KMS-11 (cell line): ENCODE results near the gene ZNF778.

Source experiments
- H2AFZ ChIP-seq: fragments of 200-600 bp; sonication (generic); 2 replicates; pipeline ENCODE4 v1.6.1; 2016; ENCODE audit warnings: antibody characterized with exemption, mixed run types, low read depth
- H3K27ac ChIP-seq: fragments of 200-600 bp; sonication (generic); 2 replicates; pipeline ENCODE4 v1.6.1; 2016; ENCODE audit warnings: mild to moderate bottlenecking, mixed run types
- H3K27me3 ChIP-seq: fragments of 200-600 bp; sonication (generic); 2 replicates; pipeline ENCODE4 v1.6.1; 2017; ENCODE audit warnings: mild to moderate bottlenecking, low read depth, mixed run types, moderate library complexity; ENCODE audit not compliant: insufficient read depth
- H3K36me3 ChIP-seq: fragments of 200-600 bp; sonication (generic); 2 replicates; pipeline ENCODE4 v1.6.1; 2017; ENCODE audit warnings: mild to moderate bottlenecking, mixed run types; ENCODE audit not compliant: insufficient read depth
- H3K4me1 ChIP-seq: fragments of 200-600 bp; sonication (generic); 2 replicates; pipeline ENCODE4 v1.6.1; 2016; ENCODE audit warnings: mild to moderate bottlenecking, low read depth, mixed run types; ENCODE audit not compliant: poor library complexity, severe bottlenecking
- H3K4me2 ChIP-seq: fragments of 200-600 bp; sonication (generic); 2 replicates; pipeline ENCODE4 v1.7.0; 2016; ENCODE audit warnings: mild to moderate bottlenecking, mixed run types
- H3K4me3 ChIP-seq: fragments of 200-600 bp; sonication (generic); IDR thresholded peaks from 2 replicates; pipeline ENCODE4 v1.6.1; 2017; ENCODE audit warnings: low read depth, low read length, mixed read lengths; ENCODE audit not compliant: insufficient read depth
- H3K79me2 ChIP-seq: fragments of 200-600 bp; sonication (generic); 2 replicates; pipeline ENCODE4 v1.6.1; 2016; ENCODE audit warnings: low read depth, mixed run types; ENCODE audit not compliant: insufficient read depth
- H3K9ac ChIP-seq: fragments of 200-600 bp; sonication (generic); 2 replicates; pipeline ENCODE4 v1.6.1; 2016; ENCODE audit warnings: mild to moderate bottlenecking, mixed run types
- H4K20me1 ChIP-seq: fragments of 200-600 bp; sonication (generic); 2 replicates; pipeline ENCODE4 v1.6.1; 2016; ENCODE audit warnings: mild to moderate bottlenecking, mixed run types; ENCODE audit not compliant: insufficient read depth
- TF ChIP-seq, protein P1 (sequence below): fragments of 200-600 bp; sonication (generic); conservative IDR thresholded peaks from 2 replicates; pipeline ENCODE4 v1.6.1; 2017; ENCODE audit warnings: low read depth, mild to moderate bottlenecking, antibody characterized with exemption, low read length, moderate library complexity, mixed read lengths

Gene ZNF778

DNA sequence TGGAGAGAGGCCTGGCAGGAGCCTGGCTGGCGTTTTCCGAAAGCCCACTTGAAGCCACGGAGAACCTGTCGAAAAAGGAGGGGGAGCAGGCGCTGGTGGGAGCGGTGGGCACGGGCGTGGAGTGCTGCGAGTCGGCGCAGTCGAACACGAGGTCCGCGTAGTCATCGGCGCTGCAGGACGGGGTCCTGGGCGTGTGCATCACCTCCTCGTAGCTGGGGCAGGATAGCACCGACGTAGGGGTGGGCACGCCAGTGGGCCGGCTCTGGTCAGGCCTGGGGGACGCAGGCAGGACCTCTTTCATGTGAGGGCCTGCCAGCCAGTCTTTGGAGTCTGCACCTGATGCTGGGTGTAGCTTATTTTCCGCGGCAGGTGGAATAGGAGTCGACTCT is 63.7 kb downstream of the ZNF778 start:
- H3K36me3 ChIP-seq, result peaks cover 2% of the 10 kb centered on the region; the same call in 1 of the 2 replicates
- no peaks in the 10 kb centered on the region for H3K79me2 ChIP-seq
- H3K27me3 ChIP-seq, result no peaks in the 10 kb centered on the region
- no peak overlapping the region for H3K9ac ChIP-seq
- H3K27ac ChIP-seq, result no peak overlapping the region
- H3K4me1 ChIP-seq, result no peaks in the 10 kb centered on the region
- H2AFZ ChIP-seq, result no peak overlapping the region
- TF ChIP-seq, protein P1, sequence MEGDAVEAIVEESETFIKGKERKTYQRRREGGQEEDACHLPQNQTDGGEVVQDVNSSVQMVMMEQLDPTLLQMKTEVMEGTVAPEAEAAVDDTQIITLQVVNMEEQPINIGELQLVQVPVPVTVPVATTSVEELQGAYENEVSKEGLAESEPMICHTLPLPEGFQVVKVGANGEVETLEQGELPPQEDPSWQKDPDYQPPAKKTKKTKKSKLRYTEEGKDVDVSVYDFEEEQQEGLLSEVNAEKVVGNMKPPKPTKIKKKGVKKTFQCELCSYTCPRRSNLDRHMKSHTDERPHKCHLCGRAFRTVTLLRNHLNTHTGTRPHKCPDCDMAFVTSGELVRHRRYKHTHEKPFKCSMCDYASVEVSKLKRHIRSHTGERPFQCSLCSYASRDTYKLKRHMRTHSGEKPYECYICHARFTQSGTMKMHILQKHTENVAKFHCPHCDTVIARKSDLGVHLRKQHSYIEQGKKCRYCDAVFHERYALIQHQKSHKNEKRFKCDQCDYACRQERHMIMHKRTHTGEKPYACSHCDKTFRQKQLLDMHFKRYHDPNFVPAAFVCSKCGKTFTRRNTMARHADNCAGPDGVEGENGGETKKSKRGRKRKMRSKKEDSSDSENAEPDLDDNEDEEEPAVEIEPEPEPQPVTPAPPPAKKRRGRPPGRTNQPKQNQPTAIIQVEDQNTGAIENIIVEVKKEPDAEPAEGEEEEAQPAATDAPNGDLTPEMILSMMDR, result no peak
- no peaks in the 10 kb centered on the region for H4K20me1 ChIP-seq
- H3K4me2 ChIP-seq, result no peak overlapping the region
- H3K4me3 ChIP-seq, result no peak overlapping the region

DNA sequence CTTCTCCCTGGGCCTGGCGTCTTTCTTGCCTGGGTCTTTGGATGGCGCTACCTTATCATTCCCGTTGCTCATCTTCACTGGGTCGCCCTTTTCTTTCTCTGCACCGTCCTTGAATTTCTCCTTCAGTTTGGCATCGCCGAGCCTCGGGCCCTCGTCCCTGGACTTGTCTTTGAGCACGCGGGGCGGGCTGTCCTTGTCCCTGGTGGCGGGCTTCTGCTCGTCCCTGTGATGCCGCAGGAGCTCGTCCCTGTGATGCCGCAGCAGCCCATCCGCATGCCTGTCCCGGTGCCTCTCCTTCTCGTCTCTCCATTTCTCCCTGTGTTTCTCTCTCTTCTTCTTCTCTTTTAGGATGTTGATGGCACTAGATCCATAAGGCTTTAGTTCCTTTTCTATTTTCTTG is 64.3 kb downstream of the ZNF778 start:
- H3K4me1 ChIP-seq, result no peaks in the 10 kb centered on the region
- H3K36me3 ChIP-seq, result peaks cover 8% of the 10 kb centered on the region; the same call in 1 of the 2 replicates

DNA sequence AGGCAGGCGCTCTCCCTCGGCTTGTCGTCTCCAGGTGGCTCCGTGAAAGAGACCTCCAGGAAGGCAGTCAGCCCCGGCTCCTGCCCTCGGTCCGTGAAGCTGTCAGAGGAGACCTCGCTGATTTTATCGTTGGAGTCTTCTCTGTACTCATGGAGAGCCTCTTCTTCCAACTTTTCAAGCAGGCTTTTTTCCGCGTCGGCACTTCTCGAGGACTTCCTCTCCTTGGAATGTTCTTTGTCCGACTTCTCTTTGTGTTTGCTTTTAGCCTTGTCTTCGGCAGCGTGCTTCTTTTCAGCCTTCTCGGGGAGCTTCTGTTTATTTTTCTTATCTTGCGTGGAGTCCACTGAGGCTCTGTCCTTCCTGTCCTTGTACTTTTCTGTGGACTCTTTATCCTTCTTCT is 65.0 kb downstream of the ZNF778 start:
- no peaks in the 10 kb centered on the region for H4K20me1 ChIP-seq
- no peak overlapping the region for H3K9ac ChIP-seq
- H3K79me2 ChIP-seq, result no peaks in the 10 kb centered on the region
- peaks cover 8% of the 10 kb centered on the region; the same call in 1 of the 2 replicates for H3K36me3 ChIP-seq
- no peaks in the 10 kb centered on the region for H3K27me3 ChIP-seq
- H3K27ac ChIP-seq, result no peak overlapping the region
- no peak overlapping the region for H3K4me3 ChIP-seq
- H3K4me2 ChIP-seq, result no peak overlapping the region
- no peaks in the 10 kb centered on the region for H3K4me1 ChIP-seq
- H2AFZ ChIP-seq, result no peak overlapping the region
- TF ChIP-seq, protein P1, result no peak

More for the DNA sequence above, 64.3 kb downstream of the ZNF778 start:
- H3K4me3 ChIP-seq, result no peak overlapping the region
- H3K4me2 ChIP-seq, result no peak overlapping the region
- H3K27ac ChIP-seq, result no peak overlapping the region
- no peak overlapping the region for H2AFZ ChIP-seq
- TF ChIP-seq, protein P1, result no peak
- no peaks in the 10 kb centered on the region for H3K79me2 ChIP-seq
- H4K20me1 ChIP-seq, result no peaks in the 10 kb centered on the region
- no peak overlapping the region for H3K9ac ChIP-seq
- H3K27me3 ChIP-seq, result no peaks in the 10 kb centered on the region

DNA sequence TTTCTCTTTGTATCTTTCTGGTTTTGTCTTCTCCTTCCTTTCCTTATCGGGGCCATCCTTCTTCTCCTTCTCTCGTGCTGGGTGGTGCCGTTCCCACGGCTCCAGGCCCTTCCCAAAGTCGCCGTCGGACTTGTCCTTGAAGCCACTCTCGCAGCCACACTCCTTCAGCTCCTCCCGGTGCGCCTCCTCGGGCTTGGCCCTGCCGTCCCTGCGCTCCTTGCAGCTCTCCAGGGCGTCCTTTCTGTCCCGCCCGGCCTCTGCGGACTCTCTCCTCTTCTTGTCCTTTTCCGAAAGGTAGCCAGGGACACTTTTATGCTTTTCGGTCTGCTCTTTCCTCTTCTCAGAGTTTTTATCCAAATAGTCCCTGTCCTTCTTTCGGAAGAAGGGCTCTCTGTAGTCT is 65.9 kb downstream of the ZNF778 start:
- Histone ChIP-seq H3K79me2 (no peaks in the 10 kb centered on the region; the same call in 1 of the 2 replicates), H3K4me1 (no peaks in the 10 kb centered on the region), H3K4me3 (no peak overlapping the region), H3K27me3 (no peaks in the 10 kb centered on the region), H3K36me3 (peaks cover 8% of the 10 kb centered on the region; the same call in 1 of the 2 replicates), H3K27ac (no peak overlapping the region), H2AFZ (no peak overlapping the region), H3K9ac (no peak overlapping the region), H3K4me2 (no peak overlapping the region), H4K20me1 (no peaks in the 10 kb centered on the region)
- TF ChIP-seq, protein P1, result no peak
